Panc1 (cell line): ENCODE results near the gene CAV1. TPM values are rescaled to one million over a fixed set of nuclear protein-coding genes. Genes with fewer than 3 reads are reported as not detected.
A peak's percentile ranks its signal among the peaks of the same experiment; 100 is the strongest.

Experiments
- ATAC-seq: fragments of 200-7000 bp; cut with Tn5 transposase; 2 replicates; pipeline ENCODE4 v1.9.1; 2020; ENCODE audit warnings: mild to moderate bottlenecking, moderate library complexity
- BruUV-seq: library from RNA; stranded (reverse); fragments of 400-500 nt; replicated peaks from 2 replicates; lab custom pipeline; 2021; lab: Mats Ljungman, UMichigan
- CTCF ChIA-PET: fragments of 300-600 bp; sonication (Branson Sonifier 250); formaldehyde crosslinking; loops from one replicate; lab custom pipeline; 2022; ENCODE audit warnings: antibody characterized with exemption; lab: Charles Lee
- POLR2A ChIA-PET: fragments of 300-600 bp; sonication (Branson Sonifier 250); formaldehyde crosslinking; loops from one replicate; lab custom pipeline; 2022; ENCODE audit warnings: antibody characterized with exemption; lab: Charles Lee
- DNase-seq: peaks from one replicate; pipeline ENCODE4 v3.0.0-alpha.2; 2010; ENCODE audit warnings: low read depth, low spot score
- H3K27ac ChIP-seq: 2 replicates; pipeline ENCODE4 v1.5.1; 2011; ENCODE audit warnings: mild to moderate bottlenecking, low read length, inconsistent platforms
- H3K27me3 ChIP-seq: fragments of 200-500 bp; sonication (Bioruptor generic); 2 replicates; pipeline ENCODE4 v1.6.0; 2014; ENCODE audit warnings: low read length, inconsistent platforms; ENCODE audit not compliant: control insufficient read depth, insufficient read depth
- H3K36me3 ChIP-seq: fragments of 200-500 bp; sonication (Bioruptor generic); 2 replicates; pipeline ENCODE4 v1.5.1; 2014; ENCODE audit warnings: inconsistent platforms, mild to moderate bottlenecking, low read length, moderate library complexity; ENCODE audit not compliant: control insufficient read depth, insufficient read depth
- H3K4me1 ChIP-seq: 2 replicates; pipeline ENCODE4 v1.5.1; 2011; ENCODE audit warnings: inconsistent platforms, mild to moderate bottlenecking, low read length, moderate library complexity; ENCODE audit not compliant: control insufficient read depth, insufficient read depth
- H3K4me3 ChIP-seq, 2 experiments: 2 replicates each; pipeline ENCODE4 v1.5.1; 2011 to 2012; ENCODE audit warnings: low read depth in 2 of 2, low read length in 2 of 2, mild to moderate bottlenecking in 2 of 2, inconsistent platforms in 1 of 2, moderate library complexity in 1 of 2
- H3K9me3 ChIP-seq: fragments of 200-500 bp; sonication (Bioruptor generic); 2 replicates; pipeline ENCODE4 v1.5.1; 2014; ENCODE audit warnings: low read depth, mild to moderate bottlenecking, inconsistent platforms, low read length, moderate library complexity; ENCODE audit not compliant: control insufficient read depth, insufficient read depth
- CTCF ChIP-seq: fragments of 450-650 bp; IDR thresholded peaks from 2 replicates; pipeline ENCODE4 v1.5.1; 2017; ENCODE audit warnings: mild to moderate bottlenecking
- POLR2AphosphoS5 ChIP-seq: IDR thresholded peaks from 2 replicates; pipeline ENCODE4 v1.6.1; 2012; ENCODE audit warnings: mild to moderate bottlenecking, low read depth, low read length, moderate library complexity
- REST ChIP-seq, 2 experiments: IDR thresholded peaks; 2 replicates each; pipeline ENCODE4 v1.6.1; 2011 to 2012; ENCODE audit warnings: low read depth in 2 of 2, control low read depth in 1 of 2, low read length in 1 of 2, mild to moderate bottlenecking in 1 of 2, moderate library complexity in 1 of 2; ENCODE audit not compliant: insufficient read depth in 1 of 2
- SIN3A ChIP-seq: IDR thresholded peaks from 2 replicates; pipeline ENCODE4 v1.6.1; 2012; ENCODE audit warnings: low read depth, mild to moderate bottlenecking, low read length, moderate library complexity, borderline replicate concordance; ENCODE audit not compliant: insufficient read depth
- TCF7L2 ChIP-seq: IDR thresholded peaks from 2 replicates; pipeline ENCODE4 v1.6.1; 2011; ENCODE audit warnings: mild to moderate bottlenecking, low read depth, low read length, inconsistent platforms
- in situ Hi-C: cut with HindIII; loops from 2 replicates; pipeline ENCODE4 v1.10.0; 2016; ENCODE audit warnings: low sequenced_read_pairs, low pct_unique_long_range_greater_than_20kb
- intact Hi-C: fragments of 100-400 bp; cut with micrococcal nuclease; formaldehyde crosslinking; loops from one replicate; pipeline ENCODE4 v1.10.0; 2022; ENCODE audit not compliant: unreplicated experiment
- total RNA-seq: library from RNA; stranded (reverse); gene quantifications from one replicate; pipeline ENCODE4 v1.2.1, GENCODE V29; 2021; ENCODE audit not compliant: unreplicated experiment

CAV1 gene
- total RNA-seq, 1 experiment from 2014 or later: 496 TPM

GRCh38 chr7:116497708-116498107, 27.1 kb upstream of the CAV1 start:
- Histone ChIP-seq H3K27me3 (no peaks in the 10 kb centered on the region), H3K36me3 (peaks cover 17% of the 10 kb centered on the region), H3K4me3 (no peak overlapping the region), H3K27ac (peak overlapping the region; percentile 99), H3K4me1 (peaks cover 42% of the 10 kb centered on the region), H3K9me3 (no peaks in the 10 kb centered on the region)
- no peak for TF ChIP-seq TCF7L2
- TF ChIP-seq SIN3A: no peak
- no peak for TF ChIP-seq POLR2AphosphoS5
- TF ChIP-seq CTCF: no peak
- TF ChIP-seq REST (IDR thresholded peaks at IDR 0.05; ENCODE audit: insufficient read depth in 1 of 2, low read depth in 2 of 2, low read length in 1 of 2): no peak
- ChIA-PET POLR2A (no interaction called here), CTCF (no interaction called here)
- in situ Hi-C loops (no loop called here), intact Hi-C loops (loop anchor here (2.0 to 10.0 kb wide), 3 partner anchors 53 to 225 kb away; no protein-coding TSS in a partner anchor)
- DNase-seq (no peak), ATAC-seq (no peak)
- no TSS peak for BruUV-seq

- no TSS peak for BruUV-seq
- Histone ChIP-seq H3K27me3 (no peaks in the 10 kb centered on the region), H3K9me3 (no peaks in the 10 kb centered on the region), H3K27ac (peak within 1 kb of the TSS; percentile 100), H3K4me3 (peak within 1 kb of the TSS; percentile 89 to 98), H3K4me1 (peaks cover 44% of the 10 kb centered on the region), H3K36me3 (peaks cover 27% of the 10 kb centered on the region)
- CTCF ChIA-PET: interaction anchor here (1.0 kb wide), 1 partner anchor 26 kb away, joined by 5 read pairs; no protein-coding TSS in a partner anchor
- DNase-seq (no peak), ATAC-seq (peak; percentile 89)
- in situ Hi-C loops (no loop called here), intact Hi-C loops (loop anchor here (2.0 to 10.0 kb wide), 3 partner anchors 55 to 227 kb away; no protein-coding TSS in a partner anchor)
- POLR2A ChIA-PET: interaction anchor here (0.5 to 1.2 kb wide), 6 partner anchors 110 to 289 kb away, joined by 3 to 14 read pairs (median 6); partner anchors contain the start of gene TES
- peak; percentile 58; the same call in 1 of the 2 replicates for TF ChIP-seq SIN3A
- 0 out of 4 replicates have a peak, but pooled peaks of 1 of the 2 experiments have one; percentile 19 for TF ChIP-seq REST (IDR thresholded peaks at IDR 0.05; ENCODE audit: insufficient read depth in 1 of 2, low read depth in 2 of 2, low read length in 1 of 2)
- no peak for TF ChIP-seq TCF7L2
- TF ChIP-seq POLR2AphosphoS5: peak; percentile 73
- no peak for TF ChIP-seq CTCF
These were observed 25.4 kb upstream of the CAV1 start, which contains the start of gene CAV2 for GRCh38 chr7:116499168-116500077. Gene CAV2, plus strand, starts transcription at chr7:116499738. Its CDS starts 44 bp downstream, at chr7:116499782.
